ENCODE measurements around the gene MEF2C.

The MEF2C gene

DNA sequence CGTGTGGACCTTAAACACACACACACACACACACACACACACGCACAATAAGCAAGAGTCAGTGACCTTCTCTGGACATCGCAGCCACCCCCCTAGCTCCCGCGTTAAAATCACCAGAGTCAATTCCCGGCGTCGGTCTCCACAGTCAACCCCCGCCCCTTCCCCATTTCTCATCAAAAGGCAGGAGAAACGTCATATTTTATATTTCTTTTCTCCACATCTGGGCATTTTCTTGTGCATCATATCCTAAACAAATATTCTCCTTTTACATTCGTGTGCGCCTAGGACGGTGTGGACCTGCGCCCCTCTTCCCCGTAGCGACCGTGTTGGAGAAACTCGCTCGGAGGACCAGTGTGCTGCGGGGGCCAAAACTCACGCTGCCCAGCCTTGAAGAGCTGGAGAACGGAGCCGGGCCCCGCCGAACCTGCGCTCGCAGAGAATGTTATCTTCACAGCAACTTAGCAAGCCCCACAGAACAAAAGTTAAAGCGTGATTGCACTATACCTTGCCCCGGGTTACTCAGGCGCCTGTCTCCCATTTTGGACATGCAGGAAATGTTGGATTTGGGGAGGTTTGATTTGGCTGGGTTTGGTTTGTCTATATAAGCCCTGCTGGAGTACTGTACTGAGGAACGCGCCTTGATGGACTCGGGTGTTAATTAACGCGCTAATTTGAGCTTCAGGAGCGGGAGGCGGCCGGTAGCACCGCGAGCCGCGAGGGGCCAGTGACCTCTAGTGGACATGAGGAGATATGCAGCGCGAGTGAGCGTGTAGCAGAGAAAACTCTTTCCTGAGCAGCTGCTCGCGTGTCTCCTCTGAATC lies 192.4 kb downstream of the MEF2C start:
- no peaks in the 10 kb centered on the region for H3K36me3 ChIP-seq (ENCODE audit: control insufficient read depth in 5 of 5, insufficient read depth in 5 of 5, low read length in 5 of 5)
- H3K4me3 ChIP-seq (ENCODE audit: low read depth in 1 of 5, low read length in 5 of 5), result peak overlapping the region; percentile 26 to 63 (median 50)
- peaks cover 64 to 92% (median 90%) of the 10 kb centered on the region in 5 donors for H3K27me3 ChIP-seq (ENCODE audit: control insufficient read depth in 5 of 5, insufficient read depth in 4 of 5, low read length in 5 of 5)
- no peaks in the 10 kb centered on the region for H3K9me3 ChIP-seq (ENCODE audit: control insufficient read depth in 5 of 5, low read length in 5 of 5)
- no peak overlapping the region for H3K27ac ChIP-seq (ENCODE audit: low read depth, low read length)
- peaks cover 2 to 44% (median 38%) of the 10 kb centered on the region in 5 donors for H3K4me1 ChIP-seq (ENCODE audit: control insufficient read depth in 5 of 5, insufficient read depth in 5 of 5, low read length in 5 of 5)
- H3K9ac ChIP-seq (ENCODE audit: low read length in 5 of 5), result peak overlapping the region in 1 of 5 donors; percentile 17

GRCh38 chr5:88689668-88690408 lies 193.1 kb downstream of the MEF2C start:
- H3K27ac ChIP-seq (ENCODE audit: low read depth, low read length), result no peak overlapping the region
- no peaks in the 10 kb centered on the region for H3K36me3 ChIP-seq (ENCODE audit: control insufficient read depth in 5 of 5, insufficient read depth in 5 of 5, low read length in 5 of 5)
- H3K27me3 ChIP-seq (ENCODE audit: control insufficient read depth in 5 of 5, insufficient read depth in 4 of 5, low read length in 5 of 5), result peaks cover 61 to 96% (median 92%) of the 10 kb centered on the region in 5 donors
- no peaks in the 10 kb centered on the region for H3K9me3 ChIP-seq (ENCODE audit: control insufficient read depth in 5 of 5, low read length in 5 of 5)
- H3K4me3 ChIP-seq (ENCODE audit: low read depth in 1 of 5, low read length in 5 of 5), result peak overlapping the region in 1 of 5 donors; percentile 29
- no peak overlapping the region for H3K9ac ChIP-seq (ENCODE audit: low read length in 5 of 5)
- H3K4me1 ChIP-seq (ENCODE audit: control insufficient read depth in 5 of 5, insufficient read depth in 5 of 5, low read length in 5 of 5), result peaks cover 2 to 48% (median 35%) of the 10 kb centered on the region in 5 donors

- Histone ChIP-seq H3K9ac (ENCODE audit: low read length in 5 of 5) (no peak overlapping the region), H3K27me3 (ENCODE audit: control insufficient read depth in 5 of 5, insufficient read depth in 4 of 5, low read length in 5 of 5) (peaks cover 66 to 97% (median 92%) of the 10 kb centered on the region in 5 donors), H3K4me1 (ENCODE audit: control insufficient read depth in 5 of 5, insufficient read depth in 5 of 5, low read length in 5 of 5) (peaks cover 2 to 44% (median 36%) of the 10 kb centered on the region in 5 donors), H3K27ac (ENCODE audit: low read depth, low read length) (no peak overlapping the region), H3K4me3 (ENCODE audit: low read depth in 1 of 5, low read length in 5 of 5) (no peak overlapping the region), H3K9me3 (ENCODE audit: control insufficient read depth in 5 of 5, low read length in 5 of 5) (no peaks in the 10 kb centered on the region), H3K36me3 (ENCODE audit: control insufficient read depth in 5 of 5, insufficient read depth in 5 of 5, low read length in 5 of 5) (no peaks in the 10 kb centered on the region)
Measured at GRCh38 chr5:88688984-88689667, 193.9 kb downstream of the MEF2C start.

DNA sequence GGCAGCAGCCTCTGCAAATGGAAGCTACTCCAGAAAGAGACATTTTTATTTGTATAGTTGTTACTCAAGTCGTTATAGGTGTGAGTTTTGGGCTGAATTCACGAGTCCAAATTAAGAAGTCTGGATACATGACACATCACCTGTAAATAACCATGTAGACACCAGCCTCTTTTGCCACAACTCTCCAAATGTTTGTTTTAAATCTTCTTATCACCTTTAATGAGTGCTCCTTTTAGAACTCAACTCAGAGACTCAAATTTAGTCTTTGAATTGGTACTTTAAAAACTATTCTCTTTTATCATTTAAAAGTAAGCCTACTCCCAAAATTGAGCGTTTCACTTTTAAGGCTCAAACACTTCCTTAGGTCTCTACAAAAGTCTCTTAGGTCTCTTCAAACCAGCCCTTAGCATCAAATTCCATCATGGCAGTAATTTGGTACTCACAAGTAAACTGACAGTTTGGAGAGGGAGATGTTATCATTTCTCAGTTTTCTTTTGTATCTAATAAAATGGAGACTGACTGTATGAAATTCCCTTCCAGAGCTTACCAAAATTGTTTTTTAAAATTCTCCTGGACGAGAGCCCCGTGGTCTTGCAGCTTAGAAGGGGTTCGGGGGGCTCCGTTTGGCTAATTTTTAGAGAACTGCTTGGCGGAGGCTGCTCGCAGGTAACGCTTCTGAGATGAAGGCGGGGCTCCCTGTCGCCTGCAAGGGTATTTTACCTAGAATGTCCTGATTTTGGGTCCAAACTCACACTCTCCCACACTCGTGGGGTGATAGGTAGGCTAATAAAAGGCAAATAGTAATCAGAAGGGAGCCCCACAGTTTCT lies 194.6 kb downstream of the MEF2C start:
- no peaks in the 10 kb centered on the region for H3K36me3 ChIP-seq (ENCODE audit: control insufficient read depth in 5 of 5, insufficient read depth in 5 of 5, low read length in 5 of 5)
- H3K9me3 ChIP-seq (ENCODE audit: control insufficient read depth in 5 of 5, low read length in 5 of 5), result no peaks in the 10 kb centered on the region
- H3K4me1 ChIP-seq (ENCODE audit: control insufficient read depth in 5 of 5, insufficient read depth in 5 of 5, low read length in 5 of 5), result peaks cover 2 to 49% (median 42%) of the 10 kb centered on the region in 5 donors
- peaks cover 68 to 98% (median 92%) of the 10 kb centered on the region in 5 donors for H3K27me3 ChIP-seq (ENCODE audit: control insufficient read depth in 5 of 5, insufficient read depth in 4 of 5, low read length in 5 of 5)
- H3K4me3 ChIP-seq (ENCODE audit: low read depth in 1 of 5, low read length in 5 of 5), result no peak overlapping the region
- no peak overlapping the region for H3K27ac ChIP-seq (ENCODE audit: low read depth, low read length)
- H3K9ac ChIP-seq (ENCODE audit: low read length in 5 of 5), result no peak overlapping the region

DNA sequence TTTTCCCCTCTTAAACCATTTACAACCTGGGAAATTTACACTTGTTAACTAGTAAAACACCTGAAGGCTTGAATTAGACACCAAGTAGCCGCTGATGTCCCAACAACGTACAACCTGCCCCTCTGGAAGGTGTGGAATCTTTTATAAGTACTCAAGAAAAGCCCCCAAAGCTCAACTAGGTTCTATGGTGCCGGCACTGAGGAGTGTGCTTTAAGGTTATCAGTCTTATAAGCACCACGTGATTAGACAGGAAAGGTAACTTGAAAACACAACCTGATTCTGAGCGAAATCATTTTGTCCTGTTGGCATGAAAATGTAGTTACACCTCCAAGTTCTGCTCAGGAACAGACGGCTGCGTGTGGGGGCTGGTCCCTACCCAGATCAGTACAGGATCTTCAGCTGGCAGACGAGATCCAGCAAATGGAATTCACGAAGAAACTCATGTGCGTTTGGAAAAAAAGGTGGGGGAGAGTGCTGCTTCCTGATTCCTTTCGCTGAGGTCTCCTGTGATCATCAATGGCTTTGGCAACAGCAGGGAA lies 195.5 kb downstream of the MEF2C start:
- Histone ChIP-seq H3K27ac (ENCODE audit: low read depth, low read length) (no peak overlapping the region), H3K9me3 (ENCODE audit: control insufficient read depth in 5 of 5, low read length in 5 of 5) (peaks cover 0 to 3% (median 0%) of the 10 kb centered on the region in 5 donors), H3K9ac (ENCODE audit: low read length in 5 of 5) (no peak overlapping the region), H3K27me3 (ENCODE audit: control insufficient read depth in 5 of 5, insufficient read depth in 4 of 5, low read length in 5 of 5) (peaks cover 70 to 100% (median 92%) of the 10 kb centered on the region in 5 donors), H3K4me1 (ENCODE audit: control insufficient read depth in 5 of 5, insufficient read depth in 5 of 5, low read length in 5 of 5) (peaks cover under 1 to 42% (median 37%) of the 10 kb centered on the region in 5 donors), H3K4me3 (ENCODE audit: low read depth in 1 of 5, low read length in 5 of 5) (no peak overlapping the region), H3K36me3 (ENCODE audit: control insufficient read depth in 5 of 5, insufficient read depth in 5 of 5, low read length in 5 of 5) (no peaks in the 10 kb centered on the region)

DNA sequence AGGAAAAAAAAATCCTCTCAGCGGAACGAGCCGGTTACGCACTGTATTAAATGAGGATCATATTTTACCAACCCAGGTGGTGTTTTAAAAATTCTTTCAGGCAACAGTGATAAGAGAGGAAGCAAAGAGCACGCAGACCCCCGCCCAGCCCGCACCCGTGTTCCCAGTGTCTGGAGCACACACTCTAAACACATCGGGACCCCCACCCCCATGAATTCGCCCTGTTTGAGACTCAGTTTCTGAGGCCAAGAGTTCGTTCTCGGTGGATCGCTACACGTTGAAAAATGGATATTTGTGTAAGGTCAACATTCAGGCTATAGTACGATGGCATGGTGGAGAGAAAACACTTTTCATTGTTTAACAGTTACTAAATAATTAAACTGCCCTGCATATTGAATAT lies 196.3 kb downstream of the MEF2C start:
- Histone ChIP-seq H3K4me3 (ENCODE audit: low read depth in 1 of 5, low read length in 5 of 5) (no peak overlapping the region), H3K9ac (ENCODE audit: low read length in 5 of 5) (no peak overlapping the region), H3K9me3 (ENCODE audit: control insufficient read depth in 5 of 5, low read length in 5 of 5) (peaks cover 0 to 3% (median 0%) of the 10 kb centered on the region in 5 donors), H3K36me3 (ENCODE audit: control insufficient read depth in 5 of 5, insufficient read depth in 5 of 5, low read length in 5 of 5) (no peaks in the 10 kb centered on the region), H3K27me3 (ENCODE audit: control insufficient read depth in 5 of 5, insufficient read depth in 4 of 5, low read length in 5 of 5) (peaks cover 63 to 95% (median 89%) of the 10 kb centered on the region in 5 donors), H3K4me1 (ENCODE audit: control insufficient read depth in 5 of 5, insufficient read depth in 5 of 5, low read length in 5 of 5) (peaks cover 0 to 35% (median 30%) of the 10 kb centered on the region in 5 donors), H3K27ac (ENCODE audit: low read depth, low read length) (no peak overlapping the region)

DNA sequence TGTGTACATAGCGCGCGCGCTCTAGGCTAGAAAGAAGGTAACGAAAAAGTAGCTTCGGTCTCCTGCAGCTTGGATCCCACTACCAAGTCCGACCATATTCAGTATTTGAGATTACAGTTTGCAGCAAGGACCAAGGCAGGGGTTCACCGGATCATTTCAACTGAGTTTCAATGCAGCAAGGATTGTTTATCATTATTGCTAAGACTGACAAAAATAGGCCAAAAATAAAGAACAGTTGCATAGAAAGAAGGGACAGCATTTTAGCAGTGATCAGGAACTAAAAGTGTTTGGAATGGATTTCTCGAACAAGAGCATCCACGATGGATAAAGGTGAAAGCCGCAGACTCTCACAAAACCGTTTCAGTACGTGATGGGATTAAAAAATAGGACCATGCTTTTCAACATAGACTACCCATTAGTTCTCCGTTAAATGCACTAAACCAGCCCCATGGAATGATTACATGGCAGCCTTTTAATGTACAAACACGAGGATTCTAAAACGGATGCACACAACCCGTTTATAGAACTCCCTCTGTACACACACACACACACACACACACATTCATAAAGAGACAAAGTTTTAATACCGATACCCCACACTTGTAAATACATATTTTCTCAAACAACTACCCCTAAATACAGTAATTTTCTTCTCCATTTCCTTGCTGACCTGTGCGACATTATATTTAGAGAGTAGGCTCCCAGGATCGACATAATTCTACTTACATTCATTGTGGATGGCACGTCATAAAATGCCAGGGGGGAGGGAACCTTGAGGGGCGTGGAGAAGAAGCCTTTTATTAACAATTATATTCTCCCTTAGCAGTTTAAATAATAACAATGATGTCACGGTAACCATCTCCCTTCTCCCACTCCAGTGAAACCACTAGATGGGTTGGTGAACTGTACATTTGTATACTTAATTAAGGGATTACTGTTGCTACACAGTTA lies 197.1 kb downstream of the MEF2C start:
- Histone ChIP-seq H3K27me3 (ENCODE audit: control insufficient read depth in 5 of 5, insufficient read depth in 4 of 5, low read length in 5 of 5) (peaks cover 64 to 95% (median 87%) of the 10 kb centered on the region in 5 donors), H3K4me3 (ENCODE audit: low read depth in 1 of 5, low read length in 5 of 5) (no peak overlapping the region), H3K9me3 (ENCODE audit: control insufficient read depth in 5 of 5, low read length in 5 of 5) (peaks cover 0 to 3% (median 0%) of the 10 kb centered on the region in 5 donors), H3K27ac (ENCODE audit: low read depth, low read length) (no peak overlapping the region), H3K9ac (ENCODE audit: low read length in 5 of 5) (no peak overlapping the region), H3K36me3 (ENCODE audit: control insufficient read depth in 5 of 5, insufficient read depth in 5 of 5, low read length in 5 of 5) (no peaks in the 10 kb centered on the region), H3K4me1 (ENCODE audit: control insufficient read depth in 5 of 5, insufficient read depth in 5 of 5, low read length in 5 of 5) (peaks cover 0 to 30% (median 21%) of the 10 kb centered on the region in 5 donors)

DNA sequence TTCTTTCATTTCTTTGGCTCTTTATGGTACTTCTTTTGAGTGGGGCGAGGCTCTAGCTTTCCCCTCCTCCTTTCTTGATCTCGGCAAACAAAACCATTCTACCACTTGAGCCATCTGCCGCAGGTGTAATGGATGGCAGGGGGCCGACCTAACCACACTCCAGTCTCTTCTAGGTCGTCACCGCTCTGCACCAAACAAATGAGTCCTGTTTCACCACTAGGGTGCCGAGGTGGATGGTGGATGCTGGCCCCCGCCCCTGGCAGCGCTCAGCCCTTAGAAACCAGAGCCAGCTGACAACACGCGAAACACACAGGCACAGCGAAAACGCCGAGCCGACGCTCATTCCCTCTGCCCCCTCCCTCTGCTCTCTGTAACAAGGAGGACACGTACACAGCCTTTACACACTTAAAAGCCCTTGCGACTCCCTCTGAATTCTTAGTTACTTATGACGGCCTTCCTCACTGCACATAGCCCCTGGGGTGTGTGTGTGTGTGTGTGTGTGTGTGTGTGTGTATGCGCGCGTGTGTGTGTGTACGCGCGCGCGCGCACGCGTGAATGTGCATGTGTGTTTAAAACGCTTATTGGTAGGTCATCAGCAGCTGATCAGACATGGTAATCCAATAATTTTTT lies 199.4 kb downstream of the MEF2C start:
- Histone ChIP-seq H3K36me3 (ENCODE audit: control insufficient read depth in 5 of 5, insufficient read depth in 5 of 5, low read length in 5 of 5) (no peaks in the 10 kb centered on the region), H3K4me3 (ENCODE audit: low read depth in 1 of 5, low read length in 5 of 5) (no peak overlapping the region), H3K27ac (ENCODE audit: low read depth, low read length) (no peak overlapping the region), H3K9ac (ENCODE audit: low read length in 5 of 5) (no peak overlapping the region), H3K9me3 (ENCODE audit: control insufficient read depth in 5 of 5, low read length in 5 of 5) (peaks cover 0 to 3% (median 0%) of the 10 kb centered on the region in 5 donors), H3K27me3 (ENCODE audit: control insufficient read depth in 5 of 5, insufficient read depth in 4 of 5, low read length in 5 of 5) (peaks cover 57 to 96% (median 80%) of the 10 kb centered on the region in 5 donors), H3K4me1 (ENCODE audit: control insufficient read depth in 5 of 5, insufficient read depth in 5 of 5, low read length in 5 of 5) (peaks cover 0 to 22% (median 14%) of the 10 kb centered on the region in 5 donors)
